Measurements from ENCODE around the gene GPC6.

Gene GPC6

DNA sequence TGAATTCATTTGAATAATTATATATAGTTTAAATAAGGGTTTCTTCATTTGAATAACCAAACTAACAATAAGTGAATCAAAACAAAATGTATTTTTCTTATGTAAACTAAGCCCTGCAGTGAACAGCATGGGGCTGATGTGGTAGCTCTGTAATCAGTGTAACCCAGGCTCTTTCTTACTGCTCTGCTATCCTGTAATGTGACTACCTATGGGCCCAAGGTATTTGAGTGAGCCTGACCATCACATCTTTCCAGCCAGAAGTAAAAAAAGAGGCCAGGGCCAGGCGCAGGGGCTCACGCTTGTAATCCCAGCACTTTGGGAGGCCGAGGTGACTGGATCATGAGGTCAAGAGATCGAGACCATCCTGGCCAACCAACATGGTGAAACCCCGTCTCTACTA lies 758.3 kb downstream of the GPC6 start:
- peaks cover 13% of the 10 kb centered on the region for H3K4me1 Mint-ChIP-seq
- no peaks in the 10 kb centered on the region for H3K36me3 Mint-ChIP-seq (ENCODE audit: low read depth)
- no peak overlapping the region for H3K27ac Mint-ChIP-seq
- no peaks in the 10 kb centered on the region for H3K27me3 Mint-ChIP-seq (ENCODE audit: low read depth)
- TF ChIP-seq, protein P1, sequence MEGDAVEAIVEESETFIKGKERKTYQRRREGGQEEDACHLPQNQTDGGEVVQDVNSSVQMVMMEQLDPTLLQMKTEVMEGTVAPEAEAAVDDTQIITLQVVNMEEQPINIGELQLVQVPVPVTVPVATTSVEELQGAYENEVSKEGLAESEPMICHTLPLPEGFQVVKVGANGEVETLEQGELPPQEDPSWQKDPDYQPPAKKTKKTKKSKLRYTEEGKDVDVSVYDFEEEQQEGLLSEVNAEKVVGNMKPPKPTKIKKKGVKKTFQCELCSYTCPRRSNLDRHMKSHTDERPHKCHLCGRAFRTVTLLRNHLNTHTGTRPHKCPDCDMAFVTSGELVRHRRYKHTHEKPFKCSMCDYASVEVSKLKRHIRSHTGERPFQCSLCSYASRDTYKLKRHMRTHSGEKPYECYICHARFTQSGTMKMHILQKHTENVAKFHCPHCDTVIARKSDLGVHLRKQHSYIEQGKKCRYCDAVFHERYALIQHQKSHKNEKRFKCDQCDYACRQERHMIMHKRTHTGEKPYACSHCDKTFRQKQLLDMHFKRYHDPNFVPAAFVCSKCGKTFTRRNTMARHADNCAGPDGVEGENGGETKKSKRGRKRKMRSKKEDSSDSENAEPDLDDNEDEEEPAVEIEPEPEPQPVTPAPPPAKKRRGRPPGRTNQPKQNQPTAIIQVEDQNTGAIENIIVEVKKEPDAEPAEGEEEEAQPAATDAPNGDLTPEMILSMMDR (IDR thresholded peaks at IDR 0.05; ENCODE audit: unreplicated experiment in 3 of 3): no peak
- no peaks in the 10 kb centered on the region for H3K9me3 Mint-ChIP-seq
- no peak overlapping the region for H3K4me3 Mint-ChIP-seq

DNA sequence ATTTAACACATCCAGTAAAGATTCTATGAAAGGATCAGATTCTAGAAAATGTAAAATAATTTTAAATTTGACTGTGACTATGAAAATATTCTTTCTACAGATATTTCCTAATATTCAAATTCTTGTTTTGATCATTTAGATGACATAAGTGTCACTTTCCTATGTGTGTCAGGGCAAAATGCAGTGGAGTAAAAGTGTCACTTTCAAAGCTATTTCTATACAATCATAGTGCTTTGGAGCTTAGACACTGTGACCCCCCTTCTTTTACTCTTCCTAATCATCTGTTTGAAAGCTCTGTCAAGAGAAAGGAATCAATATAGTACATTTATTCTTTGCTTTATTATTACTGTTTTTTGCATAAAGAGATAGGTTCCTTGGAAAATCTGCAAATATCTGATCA lies 760.9 kb downstream of the GPC6 start:
- Mint-ChIP-seq H3K36me3 (ENCODE audit: low read depth) (no peaks in the 10 kb centered on the region), H3K4me1 (peaks cover 3% of the 10 kb centered on the region), H3K27me3 (ENCODE audit: low read depth) (no peaks in the 10 kb centered on the region), H3K4me3 (no peak overlapping the region), H3K27ac (no peak overlapping the region), H3K9me3 (no peaks in the 10 kb centered on the region)
- TF ChIP-seq, protein P1 (IDR thresholded peaks at IDR 0.05; ENCODE audit: unreplicated experiment in 3 of 3): no peak

DNA sequence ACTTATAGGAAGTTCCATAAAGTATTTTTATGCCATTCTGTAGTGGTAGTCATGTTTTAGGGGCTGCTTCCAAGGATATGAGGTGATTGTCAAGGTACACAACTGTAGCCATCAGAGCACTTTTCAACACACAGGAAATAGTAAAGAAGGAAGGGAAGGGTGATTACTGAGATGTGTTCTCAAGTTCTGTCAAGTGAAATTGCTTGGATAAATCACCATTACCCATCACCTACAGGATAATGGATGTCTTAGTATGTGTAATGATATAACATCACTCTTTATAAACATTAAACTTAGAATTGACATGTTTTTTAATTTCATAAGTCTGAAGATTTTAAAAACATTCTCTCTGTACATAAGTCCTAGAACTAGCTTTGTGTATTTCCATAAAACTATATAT lies 765.0 kb downstream of the GPC6 start:
- H3K27ac Mint-ChIP-seq: no peak overlapping the region
- TF ChIP-seq, protein P1 (IDR thresholded peaks at IDR 0.05; ENCODE audit: unreplicated experiment in 3 of 3): no peak
- no peaks in the 10 kb centered on the region for H3K27me3 Mint-ChIP-seq (ENCODE audit: low read depth)
- H3K4me1 Mint-ChIP-seq: no peaks in the 10 kb centered on the region
- no peaks in the 10 kb centered on the region for H3K36me3 Mint-ChIP-seq (ENCODE audit: low read depth)
- no peaks in the 10 kb centered on the region for H3K9me3 Mint-ChIP-seq
- no peak overlapping the region for H3K4me3 Mint-ChIP-seq

DNA sequence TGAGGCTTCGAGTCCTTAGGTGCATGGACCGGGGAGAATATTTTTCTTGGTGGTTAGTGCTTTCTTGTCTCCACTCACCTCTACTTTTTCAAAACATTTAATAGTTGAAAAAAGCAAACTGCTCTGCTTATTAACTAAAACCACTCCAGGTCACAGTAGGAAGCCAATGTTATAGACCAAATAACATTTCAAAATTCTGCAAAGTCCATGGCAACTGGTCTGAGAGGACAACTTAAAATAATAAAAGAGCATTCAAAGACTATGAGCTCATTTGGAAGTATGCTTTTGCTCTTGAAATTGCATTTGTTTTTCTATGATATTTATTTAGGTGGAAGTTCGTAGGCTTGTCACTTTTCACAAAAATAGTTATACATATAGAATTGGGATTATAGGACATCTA lies 769.9 kb downstream of the GPC6 start:
- Mint-ChIP-seq H3K4me3 (no peak overlapping the region), H3K27me3 (ENCODE audit: low read depth) (no peaks in the 10 kb centered on the region), H3K36me3 (ENCODE audit: low read depth) (peaks cover 3% of the 10 kb centered on the region), H3K9me3 (peaks cover 5% of the 10 kb centered on the region), H3K27ac (no peak overlapping the region), H3K4me1 (no peaks in the 10 kb centered on the region)
- TF ChIP-seq, protein P1 (IDR thresholded peaks at IDR 0.05; ENCODE audit: unreplicated experiment in 3 of 3): no peak

DNA sequence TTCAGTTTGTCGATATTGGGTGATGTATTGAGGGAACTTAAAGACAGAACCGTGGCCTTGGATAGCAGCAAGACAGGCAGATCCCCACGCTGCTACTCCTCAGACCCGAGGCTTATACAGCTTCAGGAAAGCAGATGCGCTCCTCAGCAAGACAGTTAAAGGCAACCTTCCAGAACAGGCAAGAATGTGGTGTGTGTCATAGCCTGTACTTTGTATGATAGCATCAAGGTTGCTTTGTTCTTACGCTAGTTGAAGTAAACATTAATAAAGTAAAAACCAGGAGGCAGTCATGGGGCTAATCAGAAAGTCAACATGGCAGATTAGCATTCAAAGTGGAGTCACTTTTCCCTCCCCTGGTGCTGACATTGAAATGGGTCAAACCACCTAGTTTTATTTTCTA lies 779.7 kb downstream of the GPC6 start:
- no peak overlapping the region for H3K27ac Mint-ChIP-seq
- H3K4me3 Mint-ChIP-seq: no peak overlapping the region
- no peaks in the 10 kb centered on the region for H3K9me3 Mint-ChIP-seq
- H3K27me3 Mint-ChIP-seq (ENCODE audit: low read depth): no peaks in the 10 kb centered on the region
- TF ChIP-seq, protein P1 (IDR thresholded peaks at IDR 0.05; ENCODE audit: unreplicated experiment in 3 of 3): no peak
- no peaks in the 10 kb centered on the region for H3K4me1 Mint-ChIP-seq
- peaks cover 4% of the 10 kb centered on the region for H3K36me3 Mint-ChIP-seq (ENCODE audit: low read depth)

DNA sequence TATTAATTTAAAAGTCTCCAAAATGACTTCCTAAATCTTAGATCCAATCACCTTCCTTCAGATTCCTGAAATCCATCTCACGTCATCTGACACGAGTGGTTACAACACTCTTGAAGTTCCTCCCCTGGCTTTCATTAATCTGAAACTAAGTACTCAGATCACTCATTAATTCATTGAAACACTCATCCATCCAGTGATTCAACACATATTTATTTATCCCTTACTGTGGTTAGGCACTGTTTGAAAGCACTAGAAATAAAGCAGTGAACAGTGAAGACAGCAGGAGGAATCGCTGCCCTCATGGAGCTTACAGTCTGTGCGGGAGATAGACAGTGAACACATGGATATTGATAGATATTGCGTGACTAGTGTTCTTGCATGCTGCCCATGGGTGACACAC lies 780.5 kb downstream of the GPC6 start:
- H3K27ac Mint-ChIP-seq: no peak overlapping the region
- H3K4me1 Mint-ChIP-seq: no peaks in the 10 kb centered on the region
- H3K4me3 Mint-ChIP-seq: no peak overlapping the region
- no peaks in the 10 kb centered on the region for H3K27me3 Mint-ChIP-seq (ENCODE audit: low read depth)
- no peaks in the 10 kb centered on the region for H3K9me3 Mint-ChIP-seq
- TF ChIP-seq, protein P1 (IDR thresholded peaks at IDR 0.05; ENCODE audit: unreplicated experiment in 3 of 3): no peak
- peaks cover 4% of the 10 kb centered on the region for H3K36me3 Mint-ChIP-seq (ENCODE audit: low read depth)
